Adipose tissue (tissue), 3 donors: ENCODE data around the gene TLE5. TPM values are rescaled to one million over a fixed set of nuclear protein-coding genes. Genes with fewer than 3 reads are reported as not detected.

ENCODE experiments used
- H3K27ac ChIP-seq: one replicate; pipeline ENCODE4 v1.5.1; 2013; ENCODE audit warnings: low read depth, low read length
- WGBS, 3 donors: extraction: QIAGEN DNeasy Blood & Tissue Kit; methylation state at CpG; one replicate each; pipeline ENCODE4 v1.1.7; 2013; 5-methylcytosine and 5-hydroxymethylcytosine counted together
- polyA plus RNA-seq, 3 donors: library from polyadenylated mRNA; stranded (reverse); fragments of 200-250 nt; gene quantifications; one replicate each; pipeline ENCODE4 v1.2.3, GENCODE V29; 2013
- donor health status: healthy with polysubstance abuse.
- donor health status: Bipolar disorder and iron deficiency.
- donor health status: healthy.

TLE5 gene
- polyA plus RNA-seq, 3 donors: 266 to 554 (median 286) TPM

GRCh38 chr19:3068071-3068470, 5.8 kb upstream of the TLE5 start:
- WGBS, 3 donors: 32 to 58% (median 49%) methylated on average over 21 of the region's 21 CpGs
- no peak overlapping the region for H3K27ac ChIP-seq

GRCh38 chr19:3067563-3067962, 5.3 kb upstream of the TLE5 start:
- no peak overlapping the region for H3K27ac ChIP-seq
- WGBS, 3 donors: 86 to 88% (median 88%) methylated on average over 9 of the region's 9 CpGs

GRCh38 chr19:3066482-3067049, 4.3 kb upstream of the TLE5 start:
- no peak overlapping the region for H3K27ac ChIP-seq
- 82 to 95% (median 91%) methylated on average over 16 of the region's 16 CpGs for WGBS, 3 donors

GRCh38 chr19:3065675-3066357, 3.5 kb upstream of the TLE5 start:
- H3K27ac ChIP-seq: no peak overlapping the region
- 36 to 68% (median 67%) methylated on average over 15 of the region's 15 CpGs for WGBS, 3 donors

- no peak overlapping the region for H3K27ac ChIP-seq
- WGBS, 3 donors: 87 to 98% (median 96%) methylated on average over 7 of the region's 7 CpGs
Measured at GRCh38 chr19:3064011-3064330, 1.7 kb upstream of the TLE5 start.

GRCh38 chr19:3061182-3062161, 823 bp downstream of the TLE5 start:
- WGBS, 3 donors: 1 to 2% (median 2%) methylated on average over 39 to 73 of the region's 88 CpGs
- H3K27ac ChIP-seq: peak overlapping the region; percentile 64

GRCh38 chr19:3060857-3061181, 1.5 kb downstream of the TLE5 start:
- no peak overlapping the region for H3K27ac ChIP-seq
- 12 to 22% (median 17%) methylated on average over 4 of the region's 4 CpGs for WGBS, 3 donors

GRCh38 chr19:3059653-3060052, 2.6 kb downstream of the TLE5 start:
- H3K27ac ChIP-seq: no peak overlapping the region
- 87 to 89% (median 89%) methylated on average over 16 of the region's 16 CpGs for WGBS, 3 donors

GRCh38 chr19:3058821-3059314, 3.4 kb downstream of the TLE5 start:
- H3K27ac ChIP-seq: no peak overlapping the region
- WGBS, 3 donors: 83 to 93% (median 91%) methylated on average over 10 of the region's 10 CpGs

GRCh38 chr19:3058009-3058820, 4.1 kb downstream of the TLE5 start:
- H3K27ac ChIP-seq: no peak overlapping the region
- WGBS, 3 donors: 49 to 83% (median 82%) methylated on average over 20 of the region's 20 CpGs

GRCh38 chr19:3057275-3057714, 5.0 kb downstream of the TLE5 start:
- WGBS, 3 donors: 5 to 37% (median 36%) methylated on average over 26 of the region's 26 CpGs
- H3K27ac ChIP-seq: no peak overlapping the region

GRCh38 chr19:3056417-3057088, 5.7 kb downstream of the TLE5 start:
- no peak overlapping the region for H3K27ac ChIP-seq
- 30 to 87% (median 81%) methylated on average over 9 to 10 of the region's 10 CpGs for WGBS, 3 donors

GRCh38 chr19:3055741-3056416, 6.4 kb downstream of the TLE5 start:
- 28 to 74% (median 66%) methylated on average over 31 of the region's 31 CpGs for WGBS, 3 donors
- H3K27ac ChIP-seq: no peak overlapping the region

GRCh38 chr19:3054972-3055740, 7.1 kb downstream of the TLE5 start:
- no peak overlapping the region for H3K27ac ChIP-seq
- 74 to 79% (median 77%) methylated on average over 20 of the region's 20 CpGs for WGBS, 3 donors

GRCh38 chr19:3054265-3054971, 7.9 kb downstream of the TLE5 start:
- no peak overlapping the region for H3K27ac ChIP-seq
- 70 to 81% (median 79%) methylated on average over 4 of the region's 4 CpGs for WGBS, 3 donors

- 83 to 90% (median 89%) methylated on average over 21 of the region's 21 CpGs for WGBS, 3 donors
- H3K27ac ChIP-seq: no peak overlapping the region
Measured at GRCh38 chr19:3053780-3054179, 8.5 kb downstream of the TLE5 start.
